HL-60 (cell line): ENCODE results near the gene DHX16.

Experiments used
- DNase-seq, 2 experiments: peaks; one replicate each; pipeline ENCODE4 v3.0.0-alpha.2; 2010 to 2020; ENCODE audit warnings: low read depth in 1 of 2, low spot score in 1 of 2
- H3K27ac ChIP-seq: fragments of 250-450 bp; sonication (Bioruptor Pico); replicated peaks from 2 replicates; pipeline ENCODE4 v1.5.1; 2020; ENCODE audit warnings: mild to moderate bottlenecking, moderate library complexity
- H3K27me3 ChIP-seq: fragments of 250-450 bp; sonication (Bioruptor Pico); 2 replicates; pipeline ENCODE4 v1.5.1; 2021; ENCODE audit warnings: mild to moderate bottlenecking, moderate library complexity; ENCODE audit not compliant: insufficient read depth, poor library complexity, severe bottlenecking
- H3K4me3 ChIP-seq: replicated peaks from 2 replicates; pipeline ENCODE4 v1.5.1; 2011; ENCODE audit warnings: mild to moderate bottlenecking, control low read depth, low read length; ENCODE audit not compliant: insufficient read depth
- GABPA ChIP-seq: IDR thresholded peaks from 2 replicates; pipeline ENCODE4 v1.6.1; 2012; ENCODE audit warnings: low read depth
- POLR2AphosphoS5 ChIP-seq: IDR thresholded peaks from 2 replicates; pipeline ENCODE4 v1.6.1; 2012; ENCODE audit warnings: low read depth
- SPI1 ChIP-seq: IDR thresholded peaks from 2 replicates; pipeline ENCODE4 v1.6.1; 2012; ENCODE audit warnings: low read depth, mild to moderate bottlenecking, borderline replicate concordance
- TF ChIP-seq, protein P1 (sequence below): IDR thresholded peaks from one replicate; pipeline ENCODE4 v1.5.1; 2011; ENCODE audit warnings: low read length, control low read depth, inconsistent platforms; ENCODE audit not compliant: insufficient read depth
- TF ChIP-seq, protein P2 (sequence below): IDR thresholded peaks from 2 replicates; pipeline ENCODE4 v1.6.1; 2012; ENCODE audit warnings: low read depth; ENCODE audit not compliant: insufficient replicate concordance

DHX16 gene

DNA sequence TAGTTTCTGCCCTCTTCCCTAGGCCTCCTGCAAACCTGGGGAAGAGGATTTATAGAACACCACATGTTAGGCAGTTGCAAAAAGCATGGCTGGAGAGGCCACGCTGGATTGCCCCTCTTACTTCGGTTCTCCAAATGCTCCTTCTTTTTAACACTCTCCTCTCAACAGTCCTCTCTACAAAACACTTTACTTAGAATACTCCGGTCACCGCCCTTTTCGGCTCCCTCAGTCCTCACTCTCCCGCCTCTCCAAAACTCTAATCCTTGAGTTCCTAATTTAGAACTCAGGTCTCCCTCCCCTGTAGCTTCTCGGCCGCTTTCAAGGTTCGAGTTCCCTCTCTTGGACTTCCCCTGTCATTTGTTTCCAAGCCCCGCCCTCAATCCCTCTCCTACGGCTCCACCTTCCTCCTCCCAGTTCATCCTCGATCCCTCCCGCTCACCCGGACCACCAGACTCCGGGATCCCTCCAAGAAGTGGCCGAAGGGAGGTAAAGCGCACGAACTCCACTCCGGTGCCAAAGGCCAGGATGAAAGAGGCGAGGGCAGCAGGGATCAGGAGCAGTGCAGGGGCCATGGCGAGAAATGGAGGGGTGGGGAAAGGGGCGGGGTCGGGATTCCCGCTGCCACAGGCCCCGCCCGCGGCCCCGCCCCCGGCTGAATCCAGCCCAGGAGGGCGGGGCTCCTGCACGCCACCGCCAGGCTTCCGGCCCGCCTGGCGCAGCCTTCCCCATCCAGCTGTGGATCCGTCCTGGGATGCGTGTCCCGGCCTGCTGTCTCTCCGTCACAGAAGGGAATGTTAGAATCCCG is 17.8 kb upstream of the DHX16 start, which contains the start of gene NRM:
NRM (minus strand) TSS at position 582 of the 805 bp plus-strand sequence; CDS start at position 572, 10 bp downstream.
- Histone ChIP-seq H3K27me3 (no peaks in the 10 kb centered on the region), H3K4me3 (peak within 1 kb of the TSS; percentile 78), H3K27ac (peak within 1 kb of the TSS; percentile 76)
- peak; percentile 89 to 91 for DNase-seq
- TF ChIP-seq, protein P1, sequence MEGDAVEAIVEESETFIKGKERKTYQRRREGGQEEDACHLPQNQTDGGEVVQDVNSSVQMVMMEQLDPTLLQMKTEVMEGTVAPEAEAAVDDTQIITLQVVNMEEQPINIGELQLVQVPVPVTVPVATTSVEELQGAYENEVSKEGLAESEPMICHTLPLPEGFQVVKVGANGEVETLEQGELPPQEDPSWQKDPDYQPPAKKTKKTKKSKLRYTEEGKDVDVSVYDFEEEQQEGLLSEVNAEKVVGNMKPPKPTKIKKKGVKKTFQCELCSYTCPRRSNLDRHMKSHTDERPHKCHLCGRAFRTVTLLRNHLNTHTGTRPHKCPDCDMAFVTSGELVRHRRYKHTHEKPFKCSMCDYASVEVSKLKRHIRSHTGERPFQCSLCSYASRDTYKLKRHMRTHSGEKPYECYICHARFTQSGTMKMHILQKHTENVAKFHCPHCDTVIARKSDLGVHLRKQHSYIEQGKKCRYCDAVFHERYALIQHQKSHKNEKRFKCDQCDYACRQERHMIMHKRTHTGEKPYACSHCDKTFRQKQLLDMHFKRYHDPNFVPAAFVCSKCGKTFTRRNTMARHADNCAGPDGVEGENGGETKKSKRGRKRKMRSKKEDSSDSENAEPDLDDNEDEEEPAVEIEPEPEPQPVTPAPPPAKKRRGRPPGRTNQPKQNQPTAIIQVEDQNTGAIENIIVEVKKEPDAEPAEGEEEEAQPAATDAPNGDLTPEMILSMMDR: no peak
- TF ChIP-seq GABPA (peak; percentile 36; the same call in 1 of the 2 replicates), POLR2AphosphoS5 (no peak; the same call in 1 of the 2 replicates), SPI1 (peak; percentile 66; the same call in 1 of the 2 replicates)

DNA sequence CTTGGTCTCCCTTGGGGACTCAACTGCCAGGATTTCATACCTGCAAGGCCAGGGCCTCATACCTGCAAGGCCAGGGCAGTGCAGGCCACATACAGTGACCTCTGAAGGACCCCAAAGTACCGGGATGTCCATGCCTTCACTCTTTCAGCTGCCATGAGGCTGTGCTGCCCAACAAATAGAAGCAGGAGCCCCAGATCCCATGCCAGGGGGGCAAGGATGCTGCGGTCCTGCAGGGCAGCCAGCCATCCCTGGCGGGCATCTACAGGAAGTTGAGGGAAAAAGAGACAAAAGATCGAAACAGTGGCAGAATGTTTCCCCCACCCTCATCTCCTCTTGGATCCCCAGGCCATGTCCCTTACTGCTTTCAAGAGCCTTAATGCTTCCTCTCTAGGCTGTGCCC is 17.2 kb upstream of the DHX16 start:
- Histone ChIP-seq H3K4me3 (peak overlapping the region; percentile 78), H3K27ac (peak overlapping the region; percentile 76)
- DNase-seq: no peak

DNA sequence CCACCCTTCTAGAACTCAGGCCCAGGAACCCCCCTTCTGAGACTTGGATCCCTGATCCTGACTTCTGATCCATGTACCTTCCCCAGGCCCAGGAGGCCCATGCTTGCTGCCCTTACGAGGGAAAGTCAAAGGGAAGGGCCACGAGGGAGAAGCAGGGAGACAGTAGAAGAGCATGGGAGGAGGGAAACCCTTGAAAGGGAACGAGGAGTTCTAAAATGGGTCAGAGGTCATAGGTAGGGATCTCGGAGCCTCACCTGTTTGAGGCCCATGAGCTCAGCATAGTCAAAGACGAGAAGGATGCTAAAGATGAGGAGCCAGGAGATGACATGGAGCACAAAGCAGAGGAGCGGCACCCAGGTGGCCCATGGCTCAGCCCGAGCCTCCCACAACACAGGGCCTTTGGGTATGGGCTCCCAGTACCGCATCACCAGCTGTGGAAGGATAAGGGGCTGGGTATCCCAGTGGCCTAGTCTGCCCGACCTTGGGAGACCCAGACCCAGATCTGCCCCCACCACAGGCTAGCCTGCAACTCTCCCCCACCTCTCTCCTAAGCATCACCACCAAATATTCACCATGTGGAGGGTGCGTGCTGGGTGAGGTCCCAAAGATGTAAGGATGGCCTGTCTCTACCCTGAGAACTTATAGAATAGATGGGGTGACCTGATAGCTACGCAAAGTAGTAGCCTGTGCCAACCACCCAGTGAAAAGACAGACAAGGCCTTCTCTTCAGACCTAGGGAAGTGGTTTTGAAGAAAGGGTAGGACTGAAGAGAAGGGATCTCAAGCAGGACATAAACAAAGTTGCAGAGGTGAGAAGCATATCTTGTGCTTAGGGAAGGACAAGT is 16.4 kb upstream of the DHX16 start:
- DNase-seq: no peak
- Histone ChIP-seq H3K27me3 (no peaks in the 10 kb centered on the region), H3K4me3 (no peak overlapping the region; the same call in 1 of the 2 replicates), H3K27ac (no peak overlapping the region)
- TF ChIP-seq POLR2AphosphoS5: no peak
- TF ChIP-seq SPI1: no peak
- no peak for TF ChIP-seq GABPA
- TF ChIP-seq, protein P1: no peak
- TF ChIP-seq, protein P2, sequence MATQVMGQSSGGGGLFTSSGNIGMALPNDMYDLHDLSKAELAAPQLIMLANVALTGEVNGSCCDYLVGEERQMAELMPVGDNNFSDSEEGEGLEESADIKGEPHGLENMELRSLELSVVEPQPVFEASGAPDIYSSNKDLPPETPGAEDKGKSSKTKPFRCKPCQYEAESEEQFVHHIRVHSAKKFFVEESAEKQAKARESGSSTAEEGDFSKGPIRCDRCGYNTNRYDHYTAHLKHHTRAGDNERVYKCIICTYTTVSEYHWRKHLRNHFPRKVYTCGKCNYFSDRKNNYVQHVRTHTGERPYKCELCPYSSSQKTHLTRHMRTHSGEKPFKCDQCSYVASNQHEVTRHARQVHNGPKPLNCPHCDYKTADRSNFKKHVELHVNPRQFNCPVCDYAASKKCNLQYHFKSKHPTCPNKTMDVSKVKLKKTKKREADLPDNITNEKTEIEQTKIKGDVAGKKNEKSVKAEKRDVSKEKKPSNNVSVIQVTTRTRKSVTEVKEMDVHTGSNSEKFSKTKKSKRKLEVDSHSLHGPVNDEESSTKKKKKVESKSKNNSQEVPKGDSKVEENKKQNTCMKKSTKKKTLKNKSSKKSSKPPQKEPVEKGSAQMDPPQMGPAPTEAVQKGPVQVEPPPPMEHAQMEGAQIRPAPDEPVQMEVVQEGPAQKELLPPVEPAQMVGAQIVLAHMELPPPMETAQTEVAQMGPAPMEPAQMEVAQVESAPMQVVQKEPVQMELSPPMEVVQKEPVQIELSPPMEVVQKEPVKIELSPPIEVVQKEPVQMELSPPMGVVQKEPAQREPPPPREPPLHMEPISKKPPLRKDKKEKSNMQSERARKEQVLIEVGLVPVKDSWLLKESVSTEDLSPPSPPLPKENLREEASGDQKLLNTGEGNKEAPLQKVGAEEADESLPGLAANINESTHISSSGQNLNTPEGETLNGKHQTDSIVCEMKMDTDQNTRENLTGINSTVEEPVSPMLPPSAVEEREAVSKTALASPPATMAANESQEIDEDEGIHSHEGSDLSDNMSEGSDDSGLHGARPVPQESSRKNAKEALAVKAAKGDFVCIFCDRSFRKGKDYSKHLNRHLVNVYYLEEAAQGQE: no peak

More for the DNA sequence above, 17.2 kb upstream of the DHX16 start:
- no peaks in the 10 kb centered on the region for H3K27me3 ChIP-seq
- no peak for TF ChIP-seq POLR2AphosphoS5
- TF ChIP-seq, protein P2: no peak
- TF ChIP-seq, protein P1: no peak
- TF ChIP-seq SPI1: no peak
- TF ChIP-seq GABPA: no peak
